ENCODE data around the gene ZNF37A. TPM values are rescaled to one million over a fixed set of nuclear protein-coding genes. Genes with fewer than 3 reads are reported as not detected.

The ZNF37A gene
- total and polyA plus RNA-seq, 10 of the 15 experiments (the other 5 are each of a cell fraction or from before 2014, with no cell fraction given): 3.3 to 24.2 (median 12.1) TPM

DNA sequence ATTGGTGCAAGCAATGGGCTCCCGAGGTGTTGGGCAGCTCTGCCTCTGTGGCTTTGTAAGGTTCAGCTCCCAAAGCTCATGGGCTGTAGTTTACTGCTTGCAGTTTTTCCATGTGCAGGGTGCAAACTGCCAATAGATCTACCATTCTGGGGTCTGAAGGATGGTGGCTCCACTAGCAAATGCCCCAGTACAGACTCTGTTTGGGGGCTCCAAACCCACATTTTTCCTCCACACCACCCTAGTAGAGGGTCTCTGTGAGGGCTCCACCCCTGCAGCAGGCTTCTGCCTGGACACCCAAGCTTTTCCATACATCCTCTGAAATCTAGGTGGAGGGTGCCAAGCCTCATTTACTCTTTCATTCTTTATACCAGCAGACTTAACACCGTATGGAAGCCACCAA, 17.4 kb upstream of the ZNF37A start:
- no peaks in the 10 kb centered on the region for H3K4me1 ChIP-seq (ENCODE audit: control insufficient read depth, insufficient read depth, low read length)
- H3K79me2 ChIP-seq (ENCODE audit: control insufficient read depth, insufficient read depth, low read length): no peaks in the 10 kb centered on the region
- RAD21 ChIA-PET (ENCODE audit: unreplicated experiment): no interaction called here
- H3K36me3 ChIP-seq (ENCODE audit: control insufficient read depth in 2 of 2, insufficient read depth in 2 of 2, low read length in 1 of 2): no peaks in the 10 kb centered on the region
- H3K27ac ChIP-seq (ENCODE audit: control insufficient read depth, insufficient read depth): no peak overlapping the region
- H3K4me2 ChIP-seq (ENCODE audit: control insufficient read depth, insufficient read depth): no peak overlapping the region
- in situ Hi-C loops (cut with MboI): no loop called here
- H3K27me3 ChIP-seq (replicated peaks in 1 of 2; ENCODE audit: control insufficient read depth in 2 of 2, insufficient read depth in 2 of 2, low read length in 1 of 2): no peaks in the 10 kb centered on the region
- intact Hi-C loops (cut with micrococcal nuclease; ENCODE audit: unreplicated experiment): no loop called here
- SMC1A ChIA-PET (ENCODE audit: uncharacterized antibody, unreplicated experiment): no interaction called here
- H3K9me3 ChIP-seq (replicated peaks; ENCODE audit: control insufficient read depth, insufficient read depth, low read length): no peaks in the 10 kb centered on the region; the same call in 1 of the 3 replicates
- H3K9ac ChIP-seq (ENCODE audit: control insufficient read depth, insufficient read depth, low read length): no peak overlapping the region
- POLR2A ChIA-PET: no interaction called here
- no peak overlapping the region for H3K4me3 ChIP-seq
- WGBS (ENCODE audit: insufficient coverage, insufficient replicate concordance, low lambda C conversion rate, missing lambda C conversion rate): 63% methylated on average over 2 of the region's 2 CpGs
- H2AFZ ChIP-seq (ENCODE audit: control insufficient read depth, low read depth, low read length): no peak overlapping the region
- ATAC-seq: no peak
- no peak for FAIRE-seq
- H4K20me1 ChIP-seq (ENCODE audit: control insufficient read depth, insufficient read depth): no peaks in the 10 kb centered on the region
- no TSS peak for BruUV-seq (replicated peaks)
- DNase-seq (ENCODE audit: low read depth, low spot score): no peak
- CTCF ChIA-PET: no interaction called here
- TF ChIP-seq, protein P1, sequence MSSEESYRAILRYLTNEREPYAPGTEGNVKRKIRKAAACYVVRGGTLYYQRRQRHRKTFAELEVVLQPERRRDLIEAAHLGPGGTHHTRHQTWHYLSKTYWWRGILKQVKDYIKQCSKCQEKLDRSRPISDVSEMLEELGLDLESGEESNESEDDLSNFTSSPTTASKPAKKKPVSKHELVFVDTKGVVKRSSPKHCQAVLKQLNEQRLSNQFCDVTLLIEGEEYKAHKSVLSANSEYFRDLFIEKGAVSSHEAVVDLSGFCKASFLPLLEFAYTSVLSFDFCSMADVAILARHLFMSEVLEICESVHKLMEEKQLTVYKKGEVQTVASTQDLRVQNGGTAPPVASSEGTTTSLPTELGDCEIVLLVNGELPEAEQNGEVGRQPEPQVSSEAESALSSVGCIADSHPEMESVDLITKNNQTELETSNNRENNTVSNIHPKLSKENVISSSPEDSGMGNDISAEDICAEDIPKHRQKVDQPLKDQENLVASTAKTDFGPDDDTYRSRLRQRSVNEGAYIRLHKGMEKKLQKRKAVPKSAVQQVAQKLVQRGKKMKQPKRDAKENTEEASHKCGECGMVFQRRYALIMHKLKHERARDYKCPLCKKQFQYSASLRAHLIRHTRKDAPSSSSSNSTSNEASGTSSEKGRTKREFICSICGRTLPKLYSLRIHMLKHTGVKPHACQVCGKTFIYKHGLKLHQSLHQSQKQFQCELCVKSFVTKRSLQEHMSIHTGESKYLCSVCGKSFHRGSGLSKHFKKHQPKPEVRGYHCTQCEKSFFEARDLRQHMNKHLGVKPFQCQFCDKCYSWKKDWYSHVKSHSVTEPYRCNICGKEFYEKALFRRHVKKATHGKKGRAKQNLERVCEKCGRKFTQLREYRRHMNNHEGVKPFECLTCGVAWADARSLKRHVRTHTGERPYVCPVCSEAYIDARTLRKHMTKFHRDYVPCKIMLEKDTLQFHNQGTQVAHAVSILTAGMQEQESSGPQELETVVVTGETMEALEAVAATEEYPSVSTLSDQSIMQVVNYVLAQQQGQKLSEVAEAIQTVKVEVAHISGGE (CRISPR knock-in tag; IDR thresholded peaks at IDR 0.05): no peak
- TF ChIP-seq CBFB (IDR thresholded peaks at IDR 0.05; ENCODE audit: low read depth) (no peak), RELA (IDR thresholded peaks at IDR 0.05; ENCODE audit: borderline replicate concordance, partially characterized antibody) (no peak), SMAD5 (IDR thresholded peaks at IDR 0.05; ENCODE audit: low read depth) (no peak), WRNIP1 (IDR thresholded peaks at IDR 0.05; ENCODE audit: borderline replicate concordance, low read depth, low read length) (no peak), KDM1A (IDR thresholded peaks at IDR 0.05; ENCODE audit: borderline replicate concordance) (no peak), ZNF207 (IDR thresholded peaks at IDR 0.05; ENCODE audit: borderline replicate concordance) (no peak), MXI1 (IDR thresholded peaks at IDR 0.05; ENCODE audit: low read depth, low read length) (no peak), POLR2AphosphoS2 (IDR thresholded peaks at IDR 0.05; ENCODE audit: low read depth, low read length) (no peak), YBX1 (IDR thresholded peaks at IDR 0.05) (no peak), IKZF2 (IDR thresholded peaks at IDR 0.05) (no peak), EP300 (IDR thresholded peaks at IDR 0.05; ENCODE audit: borderline replicate concordance in 1 of 2, control insufficient read depth in 1 of 2, low read depth in 2 of 2, low read length in 2 of 2) (no peak), ZSCAN29 (IDR thresholded peaks at IDR 0.05) (no peak), MYB (IDR thresholded peaks at IDR 0.05; ENCODE audit: borderline replicate concordance, low read depth, low read length) (no peak)
- TF ChIP-seq, protein P2, sequence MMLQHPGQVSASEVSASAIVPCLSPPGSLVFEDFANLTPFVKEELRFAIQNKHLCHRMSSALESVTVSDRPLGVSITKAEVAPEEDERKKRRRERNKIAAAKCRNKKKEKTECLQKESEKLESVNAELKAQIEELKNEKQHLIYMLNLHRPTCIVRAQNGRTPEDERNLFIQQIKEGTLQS (IDR thresholded peaks at IDR 0.05; ENCODE audit: borderline replicate concordance, extremely low read depth, low read depth, low read length): no peak
- TF ChIP-seq, protein P3, sequence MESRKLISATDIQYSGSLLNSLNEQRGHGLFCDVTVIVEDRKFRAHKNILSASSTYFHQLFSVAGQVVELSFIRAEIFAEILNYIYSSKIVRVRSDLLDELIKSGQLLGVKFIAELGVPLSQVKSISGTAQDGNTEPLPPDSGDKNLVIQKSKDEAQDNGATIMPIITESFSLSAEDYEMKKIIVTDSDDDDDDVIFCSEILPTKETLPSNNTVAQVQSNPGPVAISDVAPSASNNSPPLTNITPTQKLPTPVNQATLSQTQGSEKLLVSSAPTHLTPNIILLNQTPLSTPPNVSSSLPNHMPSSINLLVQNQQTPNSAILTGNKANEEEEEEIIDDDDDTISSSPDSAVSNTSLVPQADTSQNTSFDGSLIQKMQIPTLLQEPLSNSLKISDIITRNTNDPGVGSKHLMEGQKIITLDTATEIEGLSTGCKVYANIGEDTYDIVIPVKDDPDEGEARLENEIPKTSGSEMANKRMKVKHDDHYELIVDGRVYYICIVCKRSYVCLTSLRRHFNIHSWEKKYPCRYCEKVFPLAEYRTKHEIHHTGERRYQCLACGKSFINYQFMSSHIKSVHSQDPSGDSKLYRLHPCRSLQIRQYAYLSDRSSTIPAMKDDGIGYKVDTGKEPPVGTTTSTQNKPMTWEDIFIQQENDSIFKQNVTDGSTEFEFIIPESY (IDR thresholded peaks at IDR 0.05): no peak
- TF ChIP-seq, protein P4, sequence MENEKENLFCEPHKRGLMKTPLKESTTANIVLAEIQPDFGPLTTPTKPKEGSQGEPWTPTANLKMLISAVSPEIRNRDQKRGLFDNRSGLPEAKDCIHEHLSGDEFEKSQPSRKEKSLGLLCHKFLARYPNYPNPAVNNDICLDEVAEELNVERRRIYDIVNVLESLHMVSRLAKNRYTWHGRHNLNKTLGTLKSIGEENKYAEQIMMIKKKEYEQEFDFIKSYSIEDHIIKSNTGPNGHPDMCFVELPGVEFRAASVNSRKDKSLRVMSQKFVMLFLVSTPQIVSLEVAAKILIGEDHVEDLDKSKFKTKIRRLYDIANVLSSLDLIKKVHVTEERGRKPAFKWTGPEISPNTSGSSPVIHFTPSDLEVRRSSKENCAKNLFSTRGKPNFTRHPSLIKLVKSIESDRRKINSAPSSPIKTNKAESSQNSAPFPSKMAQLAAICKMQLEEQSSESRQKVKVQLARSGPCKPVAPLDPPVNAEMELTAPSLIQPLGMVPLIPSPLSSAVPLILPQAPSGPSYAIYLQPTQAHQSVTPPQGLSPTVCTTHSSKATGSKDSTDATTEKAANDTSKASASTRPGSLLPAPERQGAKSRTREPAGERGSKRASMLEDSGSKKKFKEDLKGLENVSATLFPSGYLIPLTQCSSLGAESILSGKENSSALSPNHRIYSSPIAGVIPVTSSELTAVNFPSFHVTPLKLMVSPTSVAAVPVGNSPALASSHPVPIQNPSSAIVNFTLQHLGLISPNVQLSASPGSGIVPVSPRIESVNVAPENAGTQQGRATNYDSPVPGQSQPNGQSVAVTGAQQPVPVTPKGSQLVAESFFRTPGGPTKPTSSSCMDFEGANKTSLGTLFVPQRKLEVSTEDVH (IDR thresholded peaks at IDR 0.05; ENCODE audit: low read depth, partially characterized antibody): no peak

Measured in GM12878 (cell line).